SK-N-SH treated with all-trans-retinoic acid at 6 μM for 48 hours (cell line): Measurements from ENCODE around the gene SPATA1.
"Not testable (repeated sequence)": the region's sequence is repeated elsewhere in the genome, so short reads cannot be mapped to it uniquely, and the experiment has no call there.

Experiments used
- ATAC-seq: fragments of 200-7000 bp; cut with Tn5 transposase; 3 replicates; pipeline ENCODE4 v1.9.1; 2020; ENCODE audit warnings: mild to moderate bottlenecking, moderate library complexity
- ARNTL ChIP-seq: fragments of 450-650 bp; formaldehyde crosslinking; IDR thresholded peaks from 2 replicates; pipeline ENCODE4 v1.5.0; 2020; ENCODE audit warnings: low read depth, mild to moderate bottlenecking, moderate library complexity, borderline replicate concordance
- BACH2 ChIP-seq: fragments of 250-450 bp; sonication (Bioruptor Pico); IDR thresholded peaks from 2 replicates; pipeline ENCODE4 v1.9.0; 2021; ENCODE audit warnings: mild to moderate bottlenecking, borderline replicate concordance
- CSDC2 ChIP-seq: fragments of 250-450 bp; sonication (Bioruptor Pico); IDR thresholded peaks from 2 replicates; pipeline ENCODE4 v1.5.0; 2020; ENCODE audit warnings: mild to moderate bottlenecking, moderate library complexity
- ESRRG ChIP-seq: fragments of 250-450 bp; sonication (Bioruptor Pico); IDR thresholded peaks from 2 replicates; pipeline ENCODE4 v1.6.1; 2021; ENCODE audit warnings: mild to moderate bottlenecking
- ISL1 ChIP-seq: fragments of 250-450 bp; sonication (Bioruptor Pico); IDR thresholded peaks from 2 replicates; pipeline ENCODE4 v2.1.2; 2022; ENCODE audit warnings: mild to moderate bottlenecking, moderate library complexity
- OSR1 ChIP-seq: fragments of 250-450 bp; sonication (Bioruptor Pico); IDR thresholded peaks from 2 replicates; pipeline ENCODE4 v1.8.0; 2022; ENCODE audit warnings: moderate library complexity, mild to moderate bottlenecking, inconsistent platforms
- POU6F1 ChIP-seq: fragments of 250-450 bp; sonication (Bioruptor Pico); IDR thresholded peaks from 2 replicates; pipeline ENCODE4 v1.8.0; 2021; ENCODE audit warnings: low read depth, mild to moderate bottlenecking, moderate library complexity, borderline replicate concordance
- PPARA ChIP-seq: fragments of 250-450 bp; sonication (Bioruptor Pico); IDR thresholded peaks from 2 replicates; pipeline ENCODE4 v1.5.0; 2020; ENCODE audit warnings: mild to moderate bottlenecking, borderline replicate concordance
- SNAI2 ChIP-seq: fragments of 250-450 bp; sonication (Bioruptor Pico); IDR thresholded peaks from 2 replicates; pipeline ENCODE4 v1.5.0; 2020; ENCODE audit warnings: mild to moderate bottlenecking, moderate library complexity
- TCF4 ChIP-seq: fragments of 250-450 bp; sonication (Bioruptor Pico); IDR thresholded peaks from 2 replicates; pipeline ENCODE4 v1.8.0; 2021; ENCODE audit warnings: mild to moderate bottlenecking, moderate library complexity, borderline replicate concordance
- TOX ChIP-seq: fragments of 250-450 bp; sonication (Bioruptor Pico); IDR thresholded peaks from 2 replicates; pipeline ENCODE4 v1.8.0; 2021; ENCODE audit warnings: mild to moderate bottlenecking, moderate library complexity, borderline replicate concordance
- ZFP3 ChIP-seq: fragments of 250-450 bp; sonication (Bioruptor Pico); IDR thresholded peaks from 2 replicates; pipeline ENCODE4 v1.5.0; 2020; ENCODE audit warnings: mild to moderate bottlenecking, moderate library complexity
- ZNF565 ChIP-seq: fragments of 450-650 bp; formaldehyde crosslinking; conservative IDR thresholded peaks from 2 replicates; pipeline ENCODE4 v1.5.0; 2020; ENCODE audit warnings: low read depth, mild to moderate bottlenecking, moderate library complexity
- ZNF8 ChIP-seq: fragments of 450-650 bp; formaldehyde crosslinking; IDR thresholded peaks from 2 replicates; pipeline ENCODE4 v1.5.0; 2020; ENCODE audit warnings: mild to moderate bottlenecking, moderate library complexity
- TF ChIP-seq, protein P1 (sequence below): fragments of 250-450 bp; sonication (Bioruptor Pico); IDR thresholded peaks from 2 replicates; pipeline ENCODE4 v1.5.1; 2021; ENCODE audit warnings: mild to moderate bottlenecking, moderate library complexity
- TF ChIP-seq, protein P2 (sequence below): fragments of 250-450 bp; sonication (Bioruptor Pico); IDR thresholded peaks from 2 replicates; pipeline ENCODE4 v1.8.0; 2020; ENCODE audit warnings: mild to moderate bottlenecking, moderate library complexity, borderline replicate concordance

Gene SPATA1

DNA sequence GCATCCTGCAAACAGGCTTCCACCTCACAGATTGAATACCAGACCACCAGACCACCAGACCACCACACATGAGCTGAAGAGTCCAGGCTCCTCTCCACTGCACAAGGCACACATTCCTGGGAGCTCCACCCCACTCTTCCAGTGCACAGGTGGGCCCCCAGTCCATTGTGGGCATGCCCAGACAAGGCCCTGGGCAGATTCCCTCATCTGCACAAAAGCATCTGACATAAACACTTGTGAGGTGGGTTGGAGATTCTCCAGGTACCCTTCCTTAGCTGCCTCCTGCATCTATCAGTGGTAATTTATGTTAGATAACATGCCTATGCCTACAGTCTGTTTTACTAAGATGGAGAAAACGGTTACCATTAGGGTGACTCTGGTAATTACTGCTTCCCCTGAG lies 79.6 kb downstream of the SPATA1 start:
- no peak for TF ChIP-seq PPARA (CRISPR knock-in tag)
- TF ChIP-seq, protein P1, sequence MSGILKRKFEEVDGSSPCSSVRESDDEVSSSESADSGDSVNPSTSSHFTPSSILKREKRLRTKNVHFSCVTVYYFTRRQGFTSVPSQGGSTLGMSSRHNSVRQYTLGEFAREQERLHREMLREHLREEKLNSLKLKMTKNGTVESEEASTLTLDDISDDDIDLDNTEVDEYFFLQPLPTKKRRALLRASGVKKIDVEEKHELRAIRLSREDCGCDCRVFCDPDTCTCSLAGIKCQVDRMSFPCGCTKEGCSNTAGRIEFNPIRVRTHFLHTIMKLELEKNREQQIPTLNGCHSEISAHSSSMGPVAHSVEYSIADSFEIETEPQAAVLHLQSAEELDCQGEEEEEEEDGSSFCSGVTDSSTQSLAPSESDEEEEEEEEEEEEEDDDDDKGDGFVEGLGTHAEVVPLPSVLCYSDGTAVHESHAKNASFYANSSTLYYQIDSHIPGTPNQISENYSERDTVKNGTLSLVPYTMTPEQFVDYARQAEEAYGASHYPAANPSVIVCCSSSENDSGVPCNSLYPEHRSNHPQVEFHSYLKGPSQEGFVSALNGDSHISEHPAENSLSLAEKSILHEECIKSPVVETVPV (CRISPR knock-in tag) = no peak
- TF ChIP-seq ZNF565 (CRISPR knock-in tag) = no peak
- TF ChIP-seq ARNTL = no peak

GRCh38 chr1:84587099-84587498 lies 80.9 kb downstream of the SPATA1 start:
- ATAC-seq = no peak
- TF ChIP-seq TOX (CRISPR knock-in tag) = no peak
- no peak for TF ChIP-seq TCF4 (CRISPR knock-in tag)
- TF ChIP-seq CSDC2 = no peak
- no peak for TF ChIP-seq POU6F1 (CRISPR knock-in tag)
- no peak for TF ChIP-seq OSR1
- TF ChIP-seq ISL1 (CRISPR knock-in tag) = no peak
- no peak for TF ChIP-seq SNAI2
- TF ChIP-seq ZNF8 (CRISPR knock-in tag) = no peak

More for the DNA sequence above, 79.6 kb downstream of the SPATA1 start:
- no peak for ATAC-seq

DNA sequence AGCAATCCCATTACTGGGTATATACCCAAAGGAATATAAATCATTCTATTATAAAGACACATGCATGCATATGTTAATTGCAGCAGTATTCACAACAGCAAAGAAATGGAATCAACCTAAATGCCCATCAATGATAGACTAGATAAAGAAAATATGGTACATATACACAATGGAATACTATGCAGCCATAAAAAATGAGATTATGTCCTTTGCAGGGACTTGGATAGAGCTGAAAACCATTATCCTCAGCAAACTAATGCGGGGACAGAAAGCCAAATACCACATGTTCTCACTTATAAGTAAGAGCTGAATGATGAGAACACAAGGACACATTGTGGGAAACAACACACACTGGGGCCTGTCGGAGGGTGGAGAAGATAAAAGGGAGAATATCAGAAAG lies 88.8 kb downstream of the SPATA1 start:
- ATAC-seq = not testable (repeated sequence)
- TF ChIP-seq ZNF8 (CRISPR knock-in tag) = peak; percentile 55; the same call in 1 of the 2 replicates

DNA sequence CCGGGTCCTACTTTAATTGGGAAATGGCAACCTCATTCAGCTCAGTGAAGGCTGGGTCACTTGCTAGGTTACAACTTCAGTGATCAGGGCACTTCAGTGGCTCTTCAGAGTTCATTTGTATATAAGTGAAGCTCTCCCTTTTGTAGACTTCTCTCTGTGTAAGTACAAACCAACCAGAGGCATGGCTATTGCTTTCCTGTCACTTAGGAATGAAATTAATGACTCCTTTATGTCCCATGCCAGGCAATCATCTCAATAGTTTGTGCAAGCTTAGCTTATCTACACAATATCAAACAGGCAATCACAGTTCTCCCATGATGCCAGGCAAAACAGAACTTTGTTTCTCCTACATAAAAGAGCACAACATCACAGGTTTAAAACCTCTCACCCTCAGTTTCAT lies 90.8 kb downstream of the SPATA1 start:
- TF ChIP-seq ZFP3 (no peak), ARNTL (no peak), ESRRG (CRISPR knock-in tag) (no peak), TCF4 (CRISPR knock-in tag) (no peak)
- ATAC-seq = no peak

DNA sequence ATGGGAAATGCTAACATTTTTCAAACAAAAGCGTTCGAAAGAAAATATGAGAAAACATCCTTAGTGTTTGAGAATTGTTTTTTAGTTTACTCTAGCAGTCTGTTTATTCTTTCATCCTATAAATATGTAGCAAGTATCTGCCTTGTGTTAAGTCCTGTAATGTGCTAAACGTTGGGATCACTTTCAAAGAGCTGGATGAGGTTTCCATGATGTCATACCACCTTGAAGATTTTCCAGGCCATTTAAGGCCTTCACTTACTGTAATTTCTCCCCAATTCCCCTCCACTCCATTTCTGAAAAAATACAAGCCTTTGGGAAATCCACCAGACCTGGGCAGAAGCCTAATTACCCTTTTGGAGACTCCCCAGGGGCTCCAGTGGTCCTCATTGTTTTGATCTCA lies 92.2 kb downstream of the SPATA1 start:
- ATAC-seq = peak; percentile 13; the same call in 1 of the 3 replicates

More for the DNA sequence above, 92.2 kb downstream of the SPATA1 start:
- TF ChIP-seq, protein P1 (CRISPR knock-in tag) = no peak
- TF ChIP-seq BACH2 (CRISPR knock-in tag) = no peak
- no peak for TF ChIP-seq OSR1
- TF ChIP-seq CSDC2 = no peak
- TF ChIP-seq, protein P2, sequence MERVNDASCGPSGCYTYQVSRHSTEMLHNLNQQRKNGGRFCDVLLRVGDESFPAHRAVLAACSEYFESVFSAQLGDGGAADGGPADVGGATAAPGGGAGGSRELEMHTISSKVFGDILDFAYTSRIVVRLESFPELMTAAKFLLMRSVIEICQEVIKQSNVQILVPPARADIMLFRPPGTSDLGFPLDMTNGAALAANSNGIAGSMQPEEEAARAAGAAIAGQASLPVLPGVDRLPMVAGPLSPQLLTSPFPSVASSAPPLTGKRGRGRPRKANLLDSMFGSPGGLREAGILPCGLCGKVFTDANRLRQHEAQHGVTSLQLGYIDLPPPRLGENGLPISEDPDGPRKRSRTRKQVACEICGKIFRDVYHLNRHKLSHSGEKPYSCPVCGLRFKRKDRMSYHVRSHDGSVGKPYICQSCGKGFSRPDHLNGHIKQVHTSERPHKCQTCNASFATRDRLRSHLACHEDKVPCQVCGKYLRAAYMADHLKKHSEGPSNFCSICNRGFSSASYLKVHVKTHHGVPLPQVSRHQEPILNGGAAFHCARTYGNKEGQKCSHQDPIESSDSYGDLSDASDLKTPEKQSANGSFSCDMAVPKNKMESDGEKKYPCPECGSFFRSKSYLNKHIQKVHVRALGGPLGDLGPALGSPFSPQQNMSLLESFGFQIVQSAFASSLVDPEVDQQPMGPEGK (CRISPR knock-in tag) = no peak
- TF ChIP-seq TOX (CRISPR knock-in tag) = no peak
- no peak for TF ChIP-seq POU6F1 (CRISPR knock-in tag)
